Upper lobe of left lung (tissue), 4 donors: ENCODE data around the gene TBC1D19.

ENCODE experiments used
- EP300 ChIP-seq, 4 donors: sonication (generic); formaldehyde crosslinking; IDR thresholded peaks; one replicate each; pipeline ENCODE4 v1.5.1; 2017; ENCODE audit warnings: antibody characterized with exemption in 4 of 4, control low read depth in 2 of 4
- POLR2A ChIP-seq, 4 donors: fragments of 450-650 bp; IDR thresholded peaks; one replicate each; pipeline ENCODE4 v1.5.1; 2016 to 2017; ENCODE audit warnings: antibody characterized with exemption in 4 of 4, mild to moderate bottlenecking in 2 of 4
- TF ChIP-seq, protein P1 (sequence below), 6 experiments: fragments of 450-650 bp in 4 of 6; fragments of 200-600 bp in 2 of 6; sonication (generic) in 2 of 6; IDR thresholded peaks; one replicate each; pipeline ENCODE4 v1.5.1; 2016 to 2019; ENCODE audit warnings: antibody characterized with exemption in 6 of 6

DNA sequence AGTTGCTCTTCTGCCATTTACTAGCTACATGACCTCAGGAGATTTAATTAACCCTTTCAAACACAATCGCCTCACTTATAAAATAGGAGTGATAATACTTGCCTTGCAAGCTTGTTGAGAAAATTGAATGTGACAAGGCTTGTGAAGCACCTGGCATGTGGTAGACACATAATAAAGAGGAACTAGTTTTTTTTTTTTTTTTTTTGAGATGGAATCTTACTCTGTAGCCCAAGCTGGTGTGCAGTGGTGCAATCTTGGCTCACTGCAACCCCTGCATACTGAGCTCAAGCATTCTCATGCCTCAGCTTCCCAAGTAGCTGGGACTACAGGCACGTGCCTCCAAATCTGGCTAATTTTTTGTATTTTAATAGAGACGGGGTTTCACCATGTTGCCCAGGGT is 203.0 kb downstream of the TBC1D19 start:
- TF ChIP-seq POLR2A (IDR thresholded peaks at IDR 0.05) (no peak), EP300 (IDR thresholded peaks at IDR 0.05) (no peak)
- TF ChIP-seq, protein P1, sequence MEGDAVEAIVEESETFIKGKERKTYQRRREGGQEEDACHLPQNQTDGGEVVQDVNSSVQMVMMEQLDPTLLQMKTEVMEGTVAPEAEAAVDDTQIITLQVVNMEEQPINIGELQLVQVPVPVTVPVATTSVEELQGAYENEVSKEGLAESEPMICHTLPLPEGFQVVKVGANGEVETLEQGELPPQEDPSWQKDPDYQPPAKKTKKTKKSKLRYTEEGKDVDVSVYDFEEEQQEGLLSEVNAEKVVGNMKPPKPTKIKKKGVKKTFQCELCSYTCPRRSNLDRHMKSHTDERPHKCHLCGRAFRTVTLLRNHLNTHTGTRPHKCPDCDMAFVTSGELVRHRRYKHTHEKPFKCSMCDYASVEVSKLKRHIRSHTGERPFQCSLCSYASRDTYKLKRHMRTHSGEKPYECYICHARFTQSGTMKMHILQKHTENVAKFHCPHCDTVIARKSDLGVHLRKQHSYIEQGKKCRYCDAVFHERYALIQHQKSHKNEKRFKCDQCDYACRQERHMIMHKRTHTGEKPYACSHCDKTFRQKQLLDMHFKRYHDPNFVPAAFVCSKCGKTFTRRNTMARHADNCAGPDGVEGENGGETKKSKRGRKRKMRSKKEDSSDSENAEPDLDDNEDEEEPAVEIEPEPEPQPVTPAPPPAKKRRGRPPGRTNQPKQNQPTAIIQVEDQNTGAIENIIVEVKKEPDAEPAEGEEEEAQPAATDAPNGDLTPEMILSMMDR (IDR thresholded peaks at IDR 0.05), result no peak
